Erythroblast (primary cell): ENCODE data around the gene HERC4.
A peak's percentile ranks its signal among the peaks of the same experiment; 100 is the strongest.
"Not testable (repeated sequence)": the region's sequence is repeated elsewhere in the genome, so short reads cannot be mapped to it uniquely, and the experiment has no call there.

ENCODE experiments used
- DNase-seq, 2 experiments: peaks; one replicate each; lab custom pipeline; 2025; lab: John Stamatoyannopoulos, UW
- GATA1 ChIP-seq: IDR thresholded peaks from 2 replicates; pipeline ENCODE4 v1.6.1; 2011; ENCODE audit warnings: low read depth, mild to moderate bottlenecking, control low read depth, low read length, moderate library complexity
- POLR2A ChIP-seq: IDR thresholded peaks from 2 replicates; pipeline ENCODE4 v1.6.1; 2011; ENCODE audit warnings: mild to moderate bottlenecking, low read length

Gene HERC4

DNA sequence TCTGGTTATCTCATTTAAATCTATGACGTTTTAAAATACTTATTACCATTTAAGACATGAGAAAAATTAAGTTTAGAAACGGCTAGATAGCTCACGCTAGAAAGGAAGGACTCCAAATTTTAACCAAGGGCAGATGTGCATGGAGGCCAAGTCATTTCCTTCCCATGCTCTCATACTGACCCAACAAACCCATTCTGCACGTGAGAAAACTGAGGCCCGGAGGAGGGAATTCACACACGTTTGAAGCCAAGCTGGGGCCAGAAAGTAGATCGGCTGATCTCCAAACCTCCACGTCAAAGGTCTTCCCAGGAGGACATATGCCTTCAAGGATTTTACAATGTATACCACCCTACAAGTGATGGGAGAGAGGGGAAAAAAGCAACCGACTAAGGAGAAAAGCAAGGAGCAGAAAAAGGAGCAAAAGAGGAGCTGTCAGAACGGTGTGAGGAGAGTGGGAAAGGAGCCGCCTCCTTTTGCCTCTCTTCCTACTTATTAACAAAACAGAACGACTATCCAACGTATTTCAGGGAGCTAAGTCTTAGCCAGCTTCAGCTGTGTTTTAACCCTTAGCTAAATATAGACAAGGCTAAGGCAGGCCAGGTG is 191.3 kb downstream of the HERC4 start:
- TF ChIP-seq GATA1 (no peak), POLR2A (no peak)
- peak in 1 of 2 experiments; percentile 45 for DNase-seq

- TF ChIP-seq POLR2A: no peak
- no peak for TF ChIP-seq GATA1
- DNase-seq: no peak
Measured at GRCh38 chr10:67878133-67878532, 196.9 kb downstream of the HERC4 start.

DNA sequence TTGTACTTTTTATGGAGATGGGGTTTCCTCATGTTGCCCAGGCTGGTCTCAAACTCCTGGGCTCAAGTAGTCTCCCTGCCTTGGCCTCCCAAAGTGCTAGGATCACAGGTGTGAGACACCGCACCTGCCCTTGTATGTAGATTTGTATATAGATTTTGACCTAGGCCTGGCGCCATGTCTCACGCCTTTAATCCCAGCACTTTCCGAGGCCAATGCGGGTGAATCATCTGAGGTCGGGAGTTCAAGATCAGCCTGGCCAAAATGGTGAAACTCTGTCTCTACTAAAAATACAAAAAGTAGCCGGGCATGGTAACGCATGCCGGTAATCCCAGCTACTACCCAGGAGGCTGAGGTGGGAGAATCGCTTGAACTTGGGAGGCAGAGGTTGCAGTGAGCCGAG is 197.7 kb downstream of the HERC4 start:
- not testable (repeated sequence) for DNase-seq

DNA sequence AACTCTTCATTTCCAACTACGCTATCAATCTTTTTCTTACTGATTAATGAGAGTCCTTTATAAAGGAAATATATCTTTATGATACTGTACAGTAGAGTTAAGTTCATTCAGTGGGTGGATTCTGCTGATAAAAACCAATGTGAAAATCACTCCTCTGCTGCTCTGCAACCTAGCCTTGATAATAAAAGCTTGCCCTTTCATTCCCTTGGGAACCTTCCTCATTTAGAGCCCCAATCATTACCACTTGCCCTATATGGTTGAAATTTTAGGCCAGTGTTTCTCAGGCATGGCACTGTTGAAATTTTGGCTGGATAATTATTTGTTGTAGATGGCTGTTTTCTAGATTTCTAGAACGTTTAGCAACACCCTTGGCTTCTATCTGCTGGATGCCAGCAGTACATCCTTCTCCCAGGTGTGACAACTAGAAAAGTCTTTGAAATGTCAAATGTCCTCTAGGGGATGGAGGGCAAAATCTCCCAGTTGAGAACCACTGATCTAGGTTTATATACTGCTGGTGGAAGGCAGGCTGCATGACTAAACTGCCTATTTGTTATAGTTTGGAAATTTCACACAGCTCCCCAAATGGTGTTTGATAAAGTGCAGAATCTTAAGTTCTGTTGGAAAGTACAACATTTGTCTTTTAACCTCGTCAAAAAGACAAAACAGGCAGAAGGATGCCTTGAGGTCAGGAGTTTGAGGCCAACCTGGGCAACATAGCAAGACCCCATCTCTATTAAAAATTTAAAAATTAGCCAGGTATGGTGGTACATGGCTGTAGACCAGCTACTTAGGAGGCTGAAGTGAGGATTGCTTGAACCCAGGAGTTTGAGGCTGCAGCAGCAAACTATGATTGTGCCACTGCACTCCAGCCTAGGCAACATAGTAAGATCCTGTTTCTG is 199.5 kb downstream of the HERC4 start:
- TF ChIP-seq GATA1: no peak
- DNase-seq: no peak
